ENCODE data around the gene RXRA.

The RXRA gene

GRCh38 chr9:134284273-134284672 lies 42.0 kb upstream of the RXRA start:
- no peaks in the 10 kb centered on the region for H3K27me3 ChIP-seq (replicated peaks in 2 of 5; ENCODE audit: control insufficient read depth in 4 of 5, insufficient read depth in 5 of 5, low read length in 4 of 5)
- CTCF ChIA-PET = interaction anchor here (0.6 to 2.8 kb wide), 6 partner anchors 9 to 114 kb away, joined by 3 to 9 read pairs (median 4); no protein-coding TSS in a partner anchor
- no peak for DNase-seq
- H3K9me3 ChIP-seq (ENCODE audit: control extremely low read depth in 1 of 5, control insufficient read depth in 4 of 5, insufficient read depth in 2 of 5, low read depth in 1 of 5, low read length in 4 of 5) = no peaks in the 10 kb centered on the region
- POLR2A ChIA-PET = no interaction called here
- H3K36me3 ChIP-seq (ENCODE audit: control insufficient read depth in 4 of 4, insufficient read depth in 4 of 4, low read length in 3 of 4) = no peaks in the 10 kb centered on the region
- no peak overlapping the region for H3K27ac ChIP-seq (ENCODE audit: insufficient read depth in 1 of 2, low read depth in 1 of 2, low read length in 2 of 2, poor library complexity in 1 of 2, severe bottlenecking in 2 of 2)
- WGBS (ENCODE audit: insufficient coverage) = 92% methylated on average over 9 of the region's 9 CpGs
- no peak overlapping the region for H3K4me3 ChIP-seq (ENCODE audit: control insufficient read depth in 1 of 7, extremely low read depth in 1 of 7, insufficient read depth in 4 of 7, low read depth in 2 of 7, low read length in 6 of 7)
- peaks cover 1 to 56% (median 38%) of the 10 kb centered on the region in 4 experiments for H3K4me1 ChIP-seq (ENCODE audit: control extremely low read depth in 1 of 4, control insufficient read depth in 4 of 4, insufficient read depth in 4 of 4, low read length in 3 of 4)

GRCh38 chr9:134284741-134285140 lies 41.5 kb upstream of the RXRA start:
- CTCF ChIA-PET = interaction anchor here (0.6 to 2.8 kb wide), 6 partner anchors 8 to 114 kb away, joined by 3 to 9 read pairs (median 4); no protein-coding TSS in a partner anchor
- H3K27ac ChIP-seq (ENCODE audit: insufficient read depth in 1 of 2, low read depth in 1 of 2, low read length in 2 of 2, poor library complexity in 1 of 2, severe bottlenecking in 2 of 2) = no peak overlapping the region
- H3K4me3 ChIP-seq (ENCODE audit: control insufficient read depth in 1 of 7, extremely low read depth in 1 of 7, insufficient read depth in 4 of 7, low read depth in 2 of 7, low read length in 6 of 7) = no peak overlapping the region
- POLR2A ChIA-PET = no interaction called here
- H3K36me3 ChIP-seq (ENCODE audit: control insufficient read depth in 4 of 4, insufficient read depth in 4 of 4, low read length in 3 of 4) = no peaks in the 10 kb centered on the region
- DNase-seq = no peak
- 92% methylated on average over 10 of the region's 12 CpGs for WGBS (ENCODE audit: insufficient coverage)
- no peaks in the 10 kb centered on the region for H3K27me3 ChIP-seq (replicated peaks in 2 of 5; ENCODE audit: control insufficient read depth in 4 of 5, insufficient read depth in 5 of 5, low read length in 4 of 5)
- H3K9me3 ChIP-seq (ENCODE audit: control extremely low read depth in 1 of 5, control insufficient read depth in 4 of 5, insufficient read depth in 2 of 5, low read depth in 1 of 5, low read length in 4 of 5) = no peaks in the 10 kb centered on the region
- peaks cover 1 to 61% (median 39%) of the 10 kb centered on the region in 4 experiments for H3K4me1 ChIP-seq (ENCODE audit: control extremely low read depth in 1 of 4, control insufficient read depth in 4 of 4, insufficient read depth in 4 of 4, low read length in 3 of 4)

- 96% methylated on average over 15 of the region's 15 CpGs for WGBS (ENCODE audit: insufficient coverage)
- ChIA-PET POLR2A (interaction anchor here (1.3 kb wide), 1 partner anchor 9 kb away, joined by 9 read pairs; no protein-coding TSS in a partner anchor), CTCF (interaction anchor here (0.7 to 2.8 kb wide), 5 partner anchors 17 to 171 kb away, joined by 3 to 9 read pairs (median 4); no protein-coding TSS in a partner anchor)
- Histone ChIP-seq H3K9me3 (ENCODE audit: control extremely low read depth in 1 of 5, control insufficient read depth in 4 of 5, insufficient read depth in 2 of 5, low read depth in 1 of 5, low read length in 4 of 5) (no peaks in the 10 kb centered on the region), H3K4me1 (ENCODE audit: control extremely low read depth in 1 of 4, control insufficient read depth in 4 of 4, insufficient read depth in 4 of 4, low read length in 3 of 4) (peaks cover 1 to 61% (median 39%) of the 10 kb centered on the region in 4 experiments), H3K27ac (ENCODE audit: insufficient read depth in 1 of 2, low read depth in 1 of 2, low read length in 2 of 2, poor library complexity in 1 of 2, severe bottlenecking in 2 of 2) (no peak overlapping the region), H3K4me3 (ENCODE audit: control insufficient read depth in 1 of 7, extremely low read depth in 1 of 7, insufficient read depth in 4 of 7, low read depth in 2 of 7, low read length in 6 of 7) (no peak overlapping the region), H3K36me3 (ENCODE audit: control insufficient read depth in 4 of 4, insufficient read depth in 4 of 4, low read length in 3 of 4) (peaks cover 0 to 2% (median 0%) of the 10 kb centered on the region in 4 experiments), H3K27me3 (replicated peaks in 2 of 5; ENCODE audit: control insufficient read depth in 4 of 5, insufficient read depth in 5 of 5, low read length in 4 of 5) (no peaks in the 10 kb centered on the region)
- DNase-seq = no peak
Measured at GRCh38 chr9:134285215-134285845, 40.9 kb upstream of the RXRA start.

- ChIA-PET POLR2A (interaction anchor here (0.8 to 2.6 kb wide), 3 partner anchors 7 to 30 kb away, joined by 3 to 16 read pairs (median 9); no protein-coding TSS in a partner anchor), CTCF (interaction anchor here (0.7 to 3.4 kb wide), 7 partner anchors 13 to 509 kb away, joined by 3 to 21 read pairs (median 5); no protein-coding TSS in a partner anchor)
- DNase-seq = peak; percentile 43 to 67 (median 63)
- H3K4me1 ChIP-seq (ENCODE audit: control extremely low read depth in 1 of 4, control insufficient read depth in 4 of 4, insufficient read depth in 4 of 4, low read length in 3 of 4) = peaks cover 1 to 61% (median 39%) of the 10 kb centered on the region in 4 experiments
- peak overlapping the region in 5 of 7 experiments; percentile 13 to 61 (median 38) for H3K4me3 ChIP-seq (ENCODE audit: control insufficient read depth in 1 of 7, extremely low read depth in 1 of 7, insufficient read depth in 4 of 7, low read depth in 2 of 7, low read length in 6 of 7)
- WGBS (ENCODE audit: insufficient coverage) = 33% methylated on average over 25 of the region's 27 CpGs
- H3K27me3 ChIP-seq (replicated peaks in 2 of 5; ENCODE audit: control insufficient read depth in 4 of 5, insufficient read depth in 5 of 5, low read length in 4 of 5) = no peaks in the 10 kb centered on the region
- H3K27ac ChIP-seq (ENCODE audit: insufficient read depth in 1 of 2, low read depth in 1 of 2, low read length in 2 of 2, poor library complexity in 1 of 2, severe bottlenecking in 2 of 2) = peak overlapping the region in 1 of 2 experiments; percentile 63
- peaks cover 0 to 3% (median 0%) of the 10 kb centered on the region in 4 experiments for H3K36me3 ChIP-seq (ENCODE audit: control insufficient read depth in 4 of 4, insufficient read depth in 4 of 4, low read length in 3 of 4)
- no peaks in the 10 kb centered on the region for H3K9me3 ChIP-seq (ENCODE audit: control extremely low read depth in 1 of 5, control insufficient read depth in 4 of 5, insufficient read depth in 2 of 5, low read depth in 1 of 5, low read length in 4 of 5)
Measured at GRCh38 chr9:134286471-134287245, 39.6 kb upstream of the RXRA start.

GRCh38 chr9:134287591-134288491 lies 38.4 kb upstream of the RXRA start:
- WGBS (ENCODE audit: insufficient coverage) = 22% methylated on average over 7 of the region's 35 CpGs
- CTCF ChIA-PET = interaction anchor here (1.0 to 3.4 kb wide), 5 partner anchors 12 to 39 kb away, joined by 3 to 21 read pairs (median 5); no protein-coding TSS in a partner anchor
- DNase-seq = peak; percentile 66 to 96 (median 95)
- POLR2A ChIA-PET = interaction anchor here (0.6 to 2.6 kb wide), 2 partner anchors 19 to 715 kb away, joined by 3 to 16 read pairs; no protein-coding TSS in a partner anchor
- peak overlapping the region; percentile 25 to 70 for H3K27ac ChIP-seq (ENCODE audit: insufficient read depth in 1 of 2, low read depth in 1 of 2, low read length in 2 of 2, poor library complexity in 1 of 2, severe bottlenecking in 2 of 2)
- peak overlapping the region in 3 of 7 experiments; percentile 26 to 65 (median 37) for H3K4me3 ChIP-seq (ENCODE audit: control insufficient read depth in 1 of 7, extremely low read depth in 1 of 7, insufficient read depth in 4 of 7, low read depth in 2 of 7, low read length in 6 of 7)
- no peaks in the 10 kb centered on the region for H3K9me3 ChIP-seq (ENCODE audit: control extremely low read depth in 1 of 5, control insufficient read depth in 4 of 5, insufficient read depth in 2 of 5, low read depth in 1 of 5, low read length in 4 of 5)
- H3K4me1 ChIP-seq (ENCODE audit: control extremely low read depth in 1 of 4, control insufficient read depth in 4 of 4, insufficient read depth in 4 of 4, low read length in 3 of 4) = peaks cover 1 to 61% (median 37%) of the 10 kb centered on the region in 4 experiments
- H3K36me3 ChIP-seq (ENCODE audit: control insufficient read depth in 4 of 4, insufficient read depth in 4 of 4, low read length in 3 of 4) = peaks cover 0 to 3% (median 0%) of the 10 kb centered on the region in 4 experiments
- H3K27me3 ChIP-seq (replicated peaks in 2 of 5; ENCODE audit: control insufficient read depth in 4 of 5, insufficient read depth in 5 of 5, low read length in 4 of 5) = no peaks in the 10 kb centered on the region

- no peak overlapping the region for H3K27ac ChIP-seq (ENCODE audit: insufficient read depth in 1 of 2, low read depth in 1 of 2, low read length in 2 of 2, poor library complexity in 1 of 2, severe bottlenecking in 2 of 2)
- POLR2A ChIA-PET = no interaction called here
- WGBS (ENCODE audit: insufficient coverage) = 97% methylated on average over 10 of the region's 10 CpGs
- no peaks in the 10 kb centered on the region for H3K27me3 ChIP-seq (replicated peaks in 2 of 5; ENCODE audit: control insufficient read depth in 4 of 5, insufficient read depth in 5 of 5, low read length in 4 of 5)
- peaks cover 1 to 61% (median 43%) of the 10 kb centered on the region in 4 experiments for H3K4me1 ChIP-seq (ENCODE audit: control extremely low read depth in 1 of 4, control insufficient read depth in 4 of 4, insufficient read depth in 4 of 4, low read length in 3 of 4)
- CTCF ChIA-PET = interaction anchor here (3.4 kb wide), 1 partner anchor 21 kb away, joined by 21 read pairs; no protein-coding TSS in a partner anchor
- no peaks in the 10 kb centered on the region for H3K9me3 ChIP-seq (ENCODE audit: control extremely low read depth in 1 of 5, control insufficient read depth in 4 of 5, insufficient read depth in 2 of 5, low read depth in 1 of 5, low read length in 4 of 5)
- peak overlapping the region in 1 of 7 experiments; percentile 65 for H3K4me3 ChIP-seq (ENCODE audit: control insufficient read depth in 1 of 7, extremely low read depth in 1 of 7, insufficient read depth in 4 of 7, low read depth in 2 of 7, low read length in 6 of 7)
- DNase-seq = no peak
- H3K36me3 ChIP-seq (ENCODE audit: control insufficient read depth in 4 of 4, insufficient read depth in 4 of 4, low read length in 3 of 4) = peaks cover 0 to 3% (median 0%) of the 10 kb centered on the region in 4 experiments
Measured at GRCh38 chr9:134288746-134289145, 37.5 kb upstream of the RXRA start.

All from common myeloid progenitor, CD34-positive (primary cell).